Endodermal cell (in vitro differentiated cells): ENCODE measurements around the gene SELENOM. TPM values are rescaled to one million over a fixed set of nuclear protein-coding genes. Genes with fewer than 3 reads are reported as not detected.

ENCODE experiments used
- DNase-seq: peaks from one replicate; pipeline ENCODE4 v3.0.0-alpha.2; 2017
- H3K27ac ChIP-seq: 2 replicates; pipeline ENCODE4 v1.5.1; 2013; ENCODE audit warnings: mild to moderate bottlenecking, low read depth, low read length, moderate library complexity
- H3K27me3 ChIP-seq: 2 replicates; pipeline ENCODE4 v1.6.1; 2013; ENCODE audit warnings: mild to moderate bottlenecking, low read length, moderate library complexity; ENCODE audit not compliant: insufficient read depth, control insufficient read depth, poor library complexity, severe bottlenecking
- H3K36me3 ChIP-seq: 2 replicates; pipeline ENCODE4 v1.7.0; 2013; ENCODE audit warnings: mild to moderate bottlenecking, low read length, moderate library complexity; ENCODE audit not compliant: control insufficient read depth, insufficient read depth
- H3K4me1 ChIP-seq: one replicate; pipeline ENCODE4 v1.7.0; 2013; ENCODE audit warnings: low read length; ENCODE audit not compliant: control insufficient read depth, insufficient read depth
- H3K4me3 ChIP-seq: 2 replicates; pipeline ENCODE4 v1.5.1; 2013; ENCODE audit warnings: mild to moderate bottlenecking, low read length, moderate library complexity
- H3K9ac ChIP-seq: 2 replicates; pipeline ENCODE4 v1.6.1; 2013; ENCODE audit warnings: mild to moderate bottlenecking, low read length, moderate library complexity; ENCODE audit not compliant: poor library complexity, severe bottlenecking; ENCODE audit errors: extremely low read depth
- H3K9me3 ChIP-seq: 2 replicates; pipeline ENCODE4 v1.6.1; 2013; ENCODE audit warnings: mild to moderate bottlenecking, low read length, moderate library complexity; ENCODE audit not compliant: control insufficient read depth
- H3K27ac Mint-ChIP-seq: 2 replicates; pipeline ENCODE4 v1.8.0; 2020; ENCODE audit warnings: mixed read lengths
- H3K27me3 Mint-ChIP-seq: 2 replicates; pipeline ENCODE4 v1.8.0; 2021; ENCODE audit warnings: mild to moderate bottlenecking, mixed read lengths; ENCODE audit not compliant: insufficient read depth
- H3K36me3 Mint-ChIP-seq: 2 replicates; pipeline ENCODE4 v1.8.0; 2020; ENCODE audit warnings: low read depth, mixed read lengths
- H3K4me1 Mint-ChIP-seq: 2 replicates; pipeline ENCODE4 v1.8.0; 2020; ENCODE audit warnings: mixed read lengths
- H3K4me3 Mint-ChIP-seq: 2 replicates; pipeline ENCODE4 v1.8.0; 2020; ENCODE audit warnings: mild to moderate bottlenecking, moderate library complexity, mixed read lengths
- H3K9me3 Mint-ChIP-seq: 2 replicates; pipeline ENCODE4 v1.8.0; 2020; ENCODE audit warnings: mild to moderate bottlenecking, mixed read lengths
- CTCF ChIP-seq: fragments of 200-600 bp; sonication (generic); conservative IDR thresholded peaks from 2 replicates; pipeline ENCODE4 v1.5.0; 2021; ENCODE audit warnings: antibody characterized with exemption, mild to moderate bottlenecking
- WGBS, 2 experiments: methylation state at CpG; one replicate each; pipeline versions ENCODE4 v1.1.5 to v1.1.7; 2013; ENCODE audit warnings: missing lambda C conversion rate in 2 of 2, mixed read lengths in 1 of 2; ENCODE audit not compliant: insufficient coverage in 1 of 2, insufficient read length in 1 of 2; 5-methylcytosine and 5-hydroxymethylcytosine counted together
- total RNA-seq, 2 donors: library from RNA; stranded (reverse); fragmentation: NEBNext Ultra II Directional in 1 of 2; extraction: Animal tissue kit (Norgen Biotek cat#: 25700) in 1 of 2; gene quantifications; 2 replicates in 1 of 2; 3 replicates in 1 of 2; pipeline ENCODE4 v1.2.1, GENCODE V29; 2021

SELENOM gene
- total RNA-seq, 2 donors from 2014 or later, result 8.0 to 10.4 TPM

DNA sequence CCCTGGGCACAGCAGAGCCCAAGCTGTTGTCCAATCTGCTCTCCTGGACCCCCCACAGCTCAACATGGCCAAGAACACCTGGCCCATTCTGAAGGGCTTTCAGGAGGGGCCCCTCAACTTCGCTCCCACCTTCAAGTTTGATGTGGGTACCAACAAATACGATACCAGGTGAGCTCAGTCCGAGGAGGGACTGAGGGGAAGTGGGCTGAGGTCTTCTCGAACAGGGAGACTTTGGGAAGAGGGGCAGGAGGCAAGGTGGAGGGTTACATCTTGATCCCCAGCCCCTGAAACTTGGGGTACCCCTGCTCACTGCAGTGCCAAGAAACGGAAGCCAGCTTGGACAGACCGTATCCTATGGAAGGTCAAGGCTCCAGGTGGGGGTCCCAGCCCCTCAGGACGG is 20.8 kb upstream of the SELENOM start:
- peaks cover 5% of the 10 kb centered on the region for H3K27me3 Mint-ChIP-seq
- Histone ChIP-seq H3K4me1 (no peaks in the 10 kb centered on the region), H3K36me3 (no peaks in the 10 kb centered on the region), H3K4me3 (no peak overlapping the region), H3K9me3 (no peaks in the 10 kb centered on the region), H3K27ac (no peak overlapping the region), H3K27me3 (no peaks in the 10 kb centered on the region), H3K9ac (no peak overlapping the region)
- DNase-seq, result no peak
- H3K27ac Mint-ChIP-seq, result no peak overlapping the region
- TF ChIP-seq CTCF, result no peak
- no peak overlapping the region for H3K4me3 Mint-ChIP-seq
- no peaks in the 10 kb centered on the region for H3K36me3 Mint-ChIP-seq
- H3K4me1 Mint-ChIP-seq, result no peaks in the 10 kb centered on the region
- WGBS, 2 experiments, result 87 to 100% methylated on average over 7 of the region's 7 CpGs
- H3K9me3 Mint-ChIP-seq, result no peaks in the 10 kb centered on the region

DNA sequence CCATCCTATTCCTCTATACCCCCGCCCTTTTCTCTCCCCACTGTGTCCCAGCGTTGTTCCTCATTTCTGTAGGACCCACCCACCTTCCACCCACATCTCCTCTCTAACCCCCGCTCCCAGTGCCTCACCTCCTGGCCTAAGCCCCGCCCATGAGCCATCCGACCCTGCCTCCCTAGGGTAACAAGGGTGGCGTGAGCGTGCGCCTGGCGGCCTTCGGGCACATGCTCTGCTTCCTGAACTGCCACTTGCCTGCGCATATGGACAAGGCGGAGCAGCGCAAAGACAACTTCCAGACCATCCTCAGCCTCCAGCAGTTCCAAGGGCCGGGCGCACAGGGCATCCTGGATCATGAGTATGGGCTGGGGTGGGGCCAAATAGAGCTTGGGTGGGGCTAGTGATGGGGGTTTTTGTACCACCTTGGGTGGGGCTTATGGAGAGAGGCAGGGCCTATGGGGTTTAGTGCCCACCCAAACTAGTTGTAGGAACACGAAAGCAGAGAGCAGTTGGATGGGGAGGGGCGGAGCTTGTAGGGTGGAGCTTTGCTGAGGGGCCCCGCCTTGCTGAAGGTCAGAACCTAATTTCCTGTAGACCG is 19.9 kb upstream of the SELENOM start:
- H3K27me3 ChIP-seq, result no peaks in the 10 kb centered on the region
- Mint-ChIP-seq H3K4me3 (no peak overlapping the region), H3K9me3 (no peaks in the 10 kb centered on the region), H3K36me3 (no peaks in the 10 kb centered on the region), H3K4me1 (no peaks in the 10 kb centered on the region), H3K27ac (no peak overlapping the region), H3K27me3 (peaks cover 5% of the 10 kb centered on the region)
- H3K4me1 ChIP-seq, result no peaks in the 10 kb centered on the region
- H3K27ac ChIP-seq, result no peak overlapping the region
- H3K4me3 ChIP-seq, result no peak overlapping the region
- WGBS, 2 experiments, result 87 to 91% methylated on average over 3 to 19 of the region's 19 CpGs
- DNase-seq, result peak; percentile 92
- no peaks in the 10 kb centered on the region for H3K9me3 ChIP-seq
- no peaks in the 10 kb centered on the region for H3K36me3 ChIP-seq
- no peak overlapping the region for H3K9ac ChIP-seq
- TF ChIP-seq CTCF, result no peak

DNA sequence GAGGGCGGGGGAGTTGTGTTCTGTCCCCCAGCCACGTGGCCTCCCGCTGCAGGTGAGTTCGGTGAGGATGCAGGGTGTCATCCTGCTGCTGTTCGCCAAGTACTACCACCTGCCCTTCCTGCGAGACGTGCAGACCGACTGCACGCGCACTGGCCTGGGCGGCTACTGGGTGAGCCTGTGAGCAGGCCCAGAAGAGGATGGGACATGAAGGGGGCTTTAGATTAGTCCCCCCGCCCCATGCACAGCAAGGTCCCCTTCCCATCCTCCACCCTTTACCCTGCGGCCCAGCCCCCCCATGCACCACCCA is 19.5 kb upstream of the SELENOM start:
- Mint-ChIP-seq H3K4me3 (no peak overlapping the region), H3K27ac (no peak overlapping the region), H3K9me3 (no peaks in the 10 kb centered on the region), H3K27me3 (peaks cover 5% of the 10 kb centered on the region), H3K36me3 (no peaks in the 10 kb centered on the region), H3K4me1 (no peaks in the 10 kb centered on the region)
- Histone ChIP-seq H3K4me3 (no peak overlapping the region), H3K27me3 (no peaks in the 10 kb centered on the region), H3K36me3 (no peaks in the 10 kb centered on the region), H3K9me3 (no peaks in the 10 kb centered on the region), H3K9ac (no peak overlapping the region), H3K27ac (no peak overlapping the region), H3K4me1 (no peaks in the 10 kb centered on the region)
- no peak for DNase-seq
- 95% methylated on average over 13 of the region's 13 CpGs; no CpG with 5 or more reads in 1 of the 2 experiments for WGBS, 2 experiments
- no peak for TF ChIP-seq CTCF
